ENCODE results near the gene PTPA.
A peak's percentile ranks its signal among the peaks of the same experiment; 100 is the strongest.

The PTPA gene

DNA sequence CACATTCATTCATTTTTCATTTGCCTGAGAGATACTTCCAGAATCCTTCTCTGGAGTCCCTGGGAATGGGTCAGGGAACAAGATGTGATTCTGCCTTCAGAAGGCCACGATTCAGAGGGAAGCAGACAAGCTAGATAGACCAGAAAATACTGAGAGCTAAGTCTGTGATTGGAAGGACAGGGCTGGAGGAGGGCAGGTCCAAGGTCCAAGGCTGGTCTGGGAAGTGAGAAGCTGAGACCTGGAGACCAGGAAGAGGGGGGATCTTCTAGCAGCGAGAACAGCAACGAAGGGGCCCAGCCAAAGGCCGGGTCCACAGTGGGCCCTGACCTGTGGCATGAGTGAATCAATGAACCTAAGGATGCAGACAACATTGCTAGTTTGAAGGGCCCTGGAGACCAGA, 70.9 kb downstream of the PTPA start:
- Histone ChIP-seq H2AFZ (ENCODE audit: low read length) (no peak overlapping the region), H3K4me2 (ENCODE audit: low read depth, low read length) (no peak overlapping the region), H3K9me3 (replicated peaks; ENCODE audit: insufficient read depth, low read length) (no peaks in the 10 kb centered on the region), H3K4me3 (ENCODE audit: low read length) (no peak overlapping the region), H4K20me1 (ENCODE audit: insufficient read depth, low read length) (no peaks in the 10 kb centered on the region), H3K4me1 (ENCODE audit: low read length) (peaks cover 13% of the 10 kb centered on the region), H3F3A (ENCODE audit: insufficient read depth, low read length) (no peaks in the 10 kb centered on the region), H3K79me2 (ENCODE audit: low read length) (peaks cover under 1% of the 10 kb centered on the region; the same call in 1 of the 2 replicates), H3K36me3 (replicated peaks; ENCODE audit: insufficient read depth, low read length) (no peaks in the 10 kb centered on the region), H3K9me2 (replicated peaks; ENCODE audit: insufficient read depth, low read length) (no peaks in the 10 kb centered on the region), H3K27ac (ENCODE audit: low read length) (no peak overlapping the region), H3K27me3 (replicated peaks; ENCODE audit: insufficient read depth, low read length) (no peaks in the 10 kb centered on the region), H3K9ac (ENCODE audit: low read length) (no peak overlapping the region)
- DNase-seq, result no peak
- TF ChIP-seq, protein P1, sequence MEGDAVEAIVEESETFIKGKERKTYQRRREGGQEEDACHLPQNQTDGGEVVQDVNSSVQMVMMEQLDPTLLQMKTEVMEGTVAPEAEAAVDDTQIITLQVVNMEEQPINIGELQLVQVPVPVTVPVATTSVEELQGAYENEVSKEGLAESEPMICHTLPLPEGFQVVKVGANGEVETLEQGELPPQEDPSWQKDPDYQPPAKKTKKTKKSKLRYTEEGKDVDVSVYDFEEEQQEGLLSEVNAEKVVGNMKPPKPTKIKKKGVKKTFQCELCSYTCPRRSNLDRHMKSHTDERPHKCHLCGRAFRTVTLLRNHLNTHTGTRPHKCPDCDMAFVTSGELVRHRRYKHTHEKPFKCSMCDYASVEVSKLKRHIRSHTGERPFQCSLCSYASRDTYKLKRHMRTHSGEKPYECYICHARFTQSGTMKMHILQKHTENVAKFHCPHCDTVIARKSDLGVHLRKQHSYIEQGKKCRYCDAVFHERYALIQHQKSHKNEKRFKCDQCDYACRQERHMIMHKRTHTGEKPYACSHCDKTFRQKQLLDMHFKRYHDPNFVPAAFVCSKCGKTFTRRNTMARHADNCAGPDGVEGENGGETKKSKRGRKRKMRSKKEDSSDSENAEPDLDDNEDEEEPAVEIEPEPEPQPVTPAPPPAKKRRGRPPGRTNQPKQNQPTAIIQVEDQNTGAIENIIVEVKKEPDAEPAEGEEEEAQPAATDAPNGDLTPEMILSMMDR (IDR thresholded peaks at IDR 0.05; ENCODE audit: low read length), result no peak
- TF ChIP-seq EZH2phosphoT487 (IDR thresholded peaks at IDR 0.05; ENCODE audit: low read length) (no peak), EZH2 (optimal IDR thresholded peaks at IDR 0.05; ENCODE audit: low read depth, low read length) (no peak)

DNA sequence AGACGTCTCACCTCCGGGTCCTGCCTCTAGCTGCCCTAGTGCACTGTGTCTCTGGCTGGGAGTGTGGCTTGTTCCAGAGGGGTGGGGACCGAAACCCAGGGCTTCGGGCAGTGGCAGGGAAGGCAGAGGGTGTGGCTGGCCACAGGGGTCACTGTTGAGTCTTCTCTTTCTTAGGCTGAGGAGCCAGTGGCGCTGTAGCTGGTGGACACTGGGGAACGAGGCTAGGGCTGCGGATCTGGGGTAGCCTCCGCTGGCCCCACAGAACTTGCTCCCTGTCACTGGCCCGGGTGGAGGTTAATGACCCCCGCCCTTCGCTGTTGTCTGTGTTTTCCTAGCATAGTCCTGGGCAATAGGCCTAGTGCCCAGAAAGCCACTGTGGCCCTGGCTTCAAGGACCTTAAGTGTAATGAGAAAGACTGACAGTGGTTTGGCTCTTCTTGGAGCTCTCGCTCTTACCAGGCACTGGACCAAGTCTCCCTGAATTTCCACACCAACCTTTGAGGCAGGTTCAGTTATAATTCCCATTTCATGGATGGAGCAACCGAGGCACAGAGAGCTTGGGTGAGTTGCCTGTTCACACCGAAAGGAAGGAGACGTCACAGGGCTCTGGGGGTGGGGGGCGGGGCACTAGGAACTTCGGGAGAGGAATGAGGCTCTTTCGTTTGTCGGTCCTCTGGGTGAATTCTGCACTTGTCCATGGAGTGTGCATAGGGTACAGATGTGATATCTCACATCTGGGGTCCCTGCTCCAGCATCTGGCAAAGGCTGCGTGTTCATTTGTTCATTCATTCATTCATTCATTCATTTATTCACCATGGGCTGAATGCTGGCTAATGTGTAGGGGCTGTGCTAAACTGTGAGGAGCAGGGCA, 71.6 kb downstream of the PTPA start:
- H4K20me1 ChIP-seq (ENCODE audit: insufficient read depth, low read length), result no peaks in the 10 kb centered on the region
- H3K36me3 ChIP-seq (replicated peaks; ENCODE audit: insufficient read depth, low read length), result no peaks in the 10 kb centered on the region
- H2AFZ ChIP-seq (ENCODE audit: low read length), result no peak overlapping the region
- H3K9ac ChIP-seq (ENCODE audit: low read length), result no peak overlapping the region
- DNase-seq, result no peak
- H3F3A ChIP-seq (ENCODE audit: insufficient read depth, low read length), result no peaks in the 10 kb centered on the region
- TF ChIP-seq EZH2 (optimal IDR thresholded peaks at IDR 0.05; ENCODE audit: low read depth, low read length) (no peak), EZH2phosphoT487 (IDR thresholded peaks at IDR 0.05; ENCODE audit: low read length) (no peak)
- TF ChIP-seq, protein P1 (IDR thresholded peaks at IDR 0.05; ENCODE audit: low read length), result peak; percentile 39
- no peaks in the 10 kb centered on the region for H3K9me2 ChIP-seq (replicated peaks; ENCODE audit: insufficient read depth, low read length)
- no peaks in the 10 kb centered on the region for H3K9me3 ChIP-seq (replicated peaks; ENCODE audit: insufficient read depth, low read length)
- no peaks in the 10 kb centered on the region for H3K27me3 ChIP-seq (replicated peaks; ENCODE audit: insufficient read depth, low read length)
- peaks cover 13% of the 10 kb centered on the region for H3K4me1 ChIP-seq (ENCODE audit: low read length)
- H3K79me2 ChIP-seq (ENCODE audit: low read length), result no peaks in the 10 kb centered on the region
- no peak overlapping the region for H3K27ac ChIP-seq (ENCODE audit: low read length)
- H3K4me3 ChIP-seq (ENCODE audit: low read length), result no peak overlapping the region
- H3K4me2 ChIP-seq (ENCODE audit: low read depth, low read length), result no peak overlapping the region

DNA sequence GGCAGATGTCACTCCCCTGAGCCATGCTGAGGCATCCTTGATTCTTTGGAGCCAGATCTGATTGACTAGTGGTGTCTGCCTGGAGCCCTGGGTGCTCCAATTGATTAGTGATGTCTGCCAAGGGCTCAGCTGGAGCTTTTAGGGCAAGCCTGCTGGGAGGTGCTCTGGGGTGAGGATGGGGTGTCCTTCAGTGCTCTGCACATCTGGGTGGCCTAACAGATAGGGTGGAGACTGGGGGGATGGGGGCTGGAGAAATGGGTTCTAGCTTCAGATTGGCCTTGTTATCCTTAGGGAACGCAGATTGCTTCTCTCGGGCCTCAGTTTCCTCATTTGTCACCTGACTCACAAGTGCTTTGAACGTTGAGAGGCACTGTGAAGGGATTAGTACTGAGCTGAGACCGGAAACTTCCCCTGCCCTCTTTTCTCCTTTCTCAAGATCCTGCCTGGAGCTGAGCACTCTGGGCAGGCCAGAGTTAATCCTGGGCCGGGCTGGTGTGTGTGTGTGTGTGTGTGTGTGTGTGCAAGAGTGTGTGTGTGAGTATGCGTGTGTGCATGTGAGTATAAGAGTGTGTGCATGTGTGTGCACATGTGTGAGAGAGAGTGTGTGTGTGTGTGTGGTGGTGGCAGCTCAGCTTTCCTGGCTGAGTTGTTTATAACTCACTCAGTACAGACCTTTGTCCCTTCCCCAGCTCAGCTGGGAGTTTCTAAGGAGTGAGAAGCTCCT, 72.4 kb downstream of the PTPA start:
- H3K36me3 ChIP-seq (replicated peaks; ENCODE audit: insufficient read depth, low read length), result no peaks in the 10 kb centered on the region
- no peak overlapping the region for H3K27ac ChIP-seq (ENCODE audit: low read length)
- no peaks in the 10 kb centered on the region for H3K27me3 ChIP-seq (replicated peaks; ENCODE audit: insufficient read depth, low read length)
- no peaks in the 10 kb centered on the region for H3K9me2 ChIP-seq (replicated peaks; ENCODE audit: insufficient read depth, low read length)
- no peaks in the 10 kb centered on the region for H4K20me1 ChIP-seq (ENCODE audit: insufficient read depth, low read length)
- no peaks in the 10 kb centered on the region for H3K79me2 ChIP-seq (ENCODE audit: low read length)
- H3K4me2 ChIP-seq (ENCODE audit: low read depth, low read length), result no peak overlapping the region
- H3K4me1 ChIP-seq (ENCODE audit: low read length), result peaks cover 10% of the 10 kb centered on the region
- H2AFZ ChIP-seq (ENCODE audit: low read length), result no peak overlapping the region
- no peaks in the 10 kb centered on the region for H3F3A ChIP-seq (ENCODE audit: insufficient read depth, low read length)
- TF ChIP-seq EZH2 (optimal IDR thresholded peaks at IDR 0.05; ENCODE audit: low read depth, low read length), result no peak
- no peak overlapping the region for H3K9ac ChIP-seq (ENCODE audit: low read length)
- DNase-seq, result no peak
- no peak overlapping the region for H3K4me3 ChIP-seq (ENCODE audit: low read length)
- H3K9me3 ChIP-seq (replicated peaks; ENCODE audit: insufficient read depth, low read length), result no peaks in the 10 kb centered on the region
